GM21576 (cell line): ENCODE measurements around the gene PIH1D1.
A peak's percentile ranks its signal among the peaks of the same experiment; 100 is the strongest.
"Not testable (repeated sequence)": the region's sequence is repeated elsewhere in the genome, so short reads cannot be mapped to it uniquely, and the experiment has no call there.

Experiments
- ATAC-seq: cut with Tn5 transposase; IDR thresholded peaks from one replicate; pipeline ENCODE4 v1.9.1; 2021; ENCODE audit warnings: mild to moderate bottlenecking, moderate library complexity; ENCODE audit not compliant: unreplicated experiment

The PIH1D1 gene

GRCh38 chr19:49481020-49481683 lies 29.5 kb upstream of the PIH1D1 start:
- ATAC-seq: no peak

DNA sequence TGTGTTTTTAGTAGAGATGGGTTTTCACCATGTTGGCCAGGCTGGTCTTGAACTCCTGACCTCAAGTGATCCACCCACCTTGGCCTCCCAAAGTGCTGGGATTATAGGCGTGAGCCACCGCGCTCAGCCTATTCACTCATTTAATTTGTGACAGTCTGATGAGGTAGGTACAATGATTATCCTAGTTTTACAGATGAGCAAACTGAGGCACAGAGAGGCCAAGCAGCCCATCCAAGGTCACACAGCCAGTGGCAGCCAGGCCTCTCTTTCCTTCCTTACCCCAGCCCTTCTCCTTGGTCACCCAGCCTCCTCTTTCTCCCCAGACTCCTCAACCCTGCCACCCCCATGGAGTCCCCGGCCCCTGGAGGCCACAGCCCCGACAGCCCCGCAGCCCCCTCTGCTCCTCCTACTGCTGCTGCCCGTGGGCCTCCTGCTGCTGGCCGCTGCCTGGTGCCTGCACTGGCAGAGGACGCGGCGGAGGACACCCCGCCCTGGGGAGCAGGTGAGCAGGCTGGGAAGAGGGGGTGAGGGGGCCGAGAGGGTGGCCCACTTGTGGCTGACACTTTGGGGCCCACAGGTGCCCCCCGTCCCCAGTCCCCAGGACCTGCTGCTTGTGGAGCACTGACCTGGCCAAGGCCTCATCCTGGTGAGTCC lies 28.5 kb upstream of the PIH1D1 start:
- ATAC-seq: no peak

- no peak for ATAC-seq
Observed at GRCh38 chr19:49475995-49476880, 24.6 kb upstream of the PIH1D1 start.

DNA sequence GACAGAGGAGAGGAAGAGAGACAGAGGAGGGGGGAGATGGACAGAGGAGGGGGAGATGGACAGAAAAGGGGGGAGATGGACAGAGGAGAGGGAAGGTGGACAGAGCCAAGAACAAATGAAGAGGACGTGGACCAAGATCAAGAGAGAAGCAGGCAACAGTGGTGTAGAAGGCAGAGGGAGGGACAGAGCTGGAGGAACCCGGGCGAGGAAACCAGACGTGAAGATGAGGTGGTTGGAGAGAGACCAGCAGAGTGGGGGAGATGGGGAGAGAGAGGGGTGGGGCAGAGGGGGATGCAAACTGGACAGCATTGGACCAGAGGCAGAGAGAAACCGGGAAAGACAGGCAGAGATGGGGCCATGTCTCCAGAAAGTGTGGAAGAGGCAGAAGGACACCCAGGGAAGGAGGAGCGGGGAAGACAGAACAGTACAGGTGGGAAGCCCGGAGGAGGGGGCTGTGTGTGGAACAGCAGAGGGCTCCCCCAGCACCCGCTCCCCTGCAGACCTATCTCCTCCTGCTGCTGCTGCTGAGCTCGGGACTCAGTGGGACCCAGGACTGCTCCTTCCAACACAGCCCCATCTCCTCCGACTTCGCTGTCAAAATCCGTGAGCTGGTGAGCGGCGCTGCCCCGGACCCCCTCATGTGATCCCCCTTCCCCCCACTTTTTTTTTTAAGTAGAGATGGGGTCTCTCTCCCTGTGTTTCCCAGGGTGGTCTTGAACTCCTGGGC lies 23.7 kb upstream of the PIH1D1 start:
- no peak for ATAC-seq

DNA sequence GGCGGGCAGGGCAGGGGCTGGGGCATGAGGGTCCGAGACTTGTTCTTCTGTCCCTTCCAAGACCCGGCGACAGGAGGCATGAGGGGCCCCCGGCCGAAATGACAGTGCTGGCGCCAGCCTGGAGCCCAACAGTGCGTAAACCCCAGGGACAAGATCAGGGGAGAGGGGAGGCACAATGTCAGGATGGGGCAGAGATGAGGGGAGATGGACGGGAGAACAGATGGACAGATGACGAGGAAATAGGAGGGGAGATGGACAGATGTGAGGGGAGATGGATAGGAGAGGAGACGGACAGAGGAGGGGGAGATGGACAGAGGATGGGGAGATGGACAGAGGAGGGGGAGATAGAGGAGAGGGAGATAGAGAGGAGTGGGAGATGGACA lies 22.9 kb upstream of the PIH1D1 start:
- ATAC-seq: no peak

DNA sequence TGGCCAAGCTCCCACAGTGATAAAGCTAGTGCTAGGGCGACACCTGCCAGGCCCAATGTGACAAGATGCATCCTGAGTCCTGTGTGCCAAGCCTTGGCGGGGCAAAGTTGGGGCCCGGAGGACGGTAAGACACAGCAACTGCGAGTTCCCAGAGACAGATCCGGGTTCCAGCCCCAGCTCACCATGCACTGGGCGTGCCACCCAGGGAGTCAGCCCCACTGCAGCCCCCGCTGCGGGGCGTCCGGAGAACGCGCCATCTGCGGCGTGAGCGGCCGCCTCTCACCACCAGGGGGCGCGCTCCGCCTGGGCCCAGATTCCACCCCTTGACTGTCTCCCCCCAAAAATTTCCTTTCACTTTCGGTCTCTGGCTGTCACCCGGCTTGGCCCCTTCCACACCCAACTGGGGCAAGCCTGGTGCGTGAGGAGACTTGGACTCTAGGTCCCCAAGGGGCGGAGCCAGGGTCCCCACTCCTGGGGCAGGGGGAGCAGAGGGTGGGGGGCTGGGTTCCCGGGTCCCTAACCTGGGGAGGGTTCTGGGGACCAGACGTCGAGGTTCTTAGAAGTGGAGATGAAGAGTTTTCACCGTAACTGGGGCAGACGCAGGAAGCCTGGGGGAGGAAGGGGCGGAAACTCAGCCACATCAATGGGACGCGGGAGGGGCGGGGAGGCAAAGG lies 22.4 kb upstream of the PIH1D1 start, which contains the start of gene FLT3LG:
FLT3LG (plus strand) TSS at position 348 of the 674 bp plus-strand sequence. CDS start 425 bp downstream, outside the sequence.
- ATAC-seq: no peak

DNA sequence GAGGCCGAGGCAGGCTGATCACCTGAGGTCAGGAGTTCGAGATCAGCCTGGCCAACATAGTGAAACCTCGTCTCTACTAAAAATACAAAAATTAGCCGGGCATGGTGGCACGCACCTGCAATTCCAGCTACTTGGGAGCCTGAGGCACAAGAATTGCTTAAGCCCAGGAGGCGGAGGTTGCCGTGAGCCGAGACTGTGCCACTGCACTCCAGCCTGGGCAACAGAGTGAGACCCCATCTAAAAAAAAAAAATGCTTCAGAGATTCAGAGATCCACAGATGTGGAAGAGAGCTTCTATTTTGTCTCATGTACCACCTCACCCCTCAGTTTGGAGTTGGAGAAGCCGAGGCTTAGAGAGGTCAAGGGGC lies 21.9 kb upstream of the PIH1D1 start:
- ATAC-seq: not testable (repeated sequence)

GRCh38 chr19:49472936-49473335 lies 21.3 kb upstream of the PIH1D1 start:
- ATAC-seq: no peak

DNA sequence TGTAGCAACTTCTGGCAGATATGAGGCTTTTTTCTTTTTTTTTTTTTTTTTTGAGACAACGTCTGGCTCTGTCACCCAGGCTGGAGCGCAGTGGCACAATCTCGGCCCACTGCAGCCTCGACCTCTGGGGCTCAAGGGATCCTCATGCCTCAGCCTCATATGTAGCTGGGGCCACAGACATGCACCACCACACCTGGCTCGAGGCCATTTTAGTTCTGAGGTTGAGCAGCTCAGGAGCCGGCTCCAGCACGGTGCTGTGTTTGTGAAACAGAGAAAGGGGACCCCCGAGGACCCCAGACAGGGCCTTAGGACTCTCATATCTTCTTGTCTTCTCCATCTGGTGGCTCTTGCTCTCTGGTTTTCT lies 19.0 kb upstream of the PIH1D1 start:
- ATAC-seq: no peak

DNA sequence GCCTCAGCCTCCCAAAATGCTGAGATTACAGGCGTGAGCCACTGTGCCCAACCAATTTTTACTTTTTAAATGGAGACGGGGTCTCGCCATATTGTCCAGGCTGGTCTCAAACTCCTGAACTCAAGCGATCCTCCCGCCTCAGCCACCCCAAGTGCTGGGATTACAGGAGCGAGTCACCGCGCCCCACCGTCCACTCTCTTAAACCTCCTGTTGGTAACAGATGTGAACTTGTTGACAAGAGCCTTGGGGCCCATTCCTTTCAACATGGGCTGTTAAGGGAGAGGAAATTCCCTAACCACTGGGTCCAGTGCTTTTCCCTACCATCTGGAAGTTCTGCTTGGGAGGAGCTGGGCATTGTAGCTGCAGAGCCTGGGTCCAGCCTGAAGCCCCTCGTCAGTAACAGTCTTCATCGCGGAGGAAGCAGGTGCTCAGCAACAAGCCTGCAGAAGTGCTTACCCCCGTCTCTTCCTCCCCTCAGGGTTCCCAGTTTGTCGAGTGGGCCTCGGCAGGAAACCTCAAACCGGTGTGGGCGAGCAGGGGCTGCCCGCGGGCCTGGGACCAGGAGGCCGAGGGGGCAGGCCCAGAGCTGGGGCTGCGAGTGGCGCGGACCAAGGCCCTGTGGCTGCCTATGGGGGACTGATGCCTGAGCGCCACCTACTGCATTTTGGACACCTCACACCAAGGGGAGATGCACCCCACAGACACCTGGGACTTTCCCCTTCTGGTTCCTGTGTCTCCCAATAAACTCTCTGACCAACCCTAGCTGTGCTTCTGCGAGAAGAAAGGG lies 18.4 kb upstream of the PIH1D1 start:
- peak; percentile 35 for ATAC-seq

DNA sequence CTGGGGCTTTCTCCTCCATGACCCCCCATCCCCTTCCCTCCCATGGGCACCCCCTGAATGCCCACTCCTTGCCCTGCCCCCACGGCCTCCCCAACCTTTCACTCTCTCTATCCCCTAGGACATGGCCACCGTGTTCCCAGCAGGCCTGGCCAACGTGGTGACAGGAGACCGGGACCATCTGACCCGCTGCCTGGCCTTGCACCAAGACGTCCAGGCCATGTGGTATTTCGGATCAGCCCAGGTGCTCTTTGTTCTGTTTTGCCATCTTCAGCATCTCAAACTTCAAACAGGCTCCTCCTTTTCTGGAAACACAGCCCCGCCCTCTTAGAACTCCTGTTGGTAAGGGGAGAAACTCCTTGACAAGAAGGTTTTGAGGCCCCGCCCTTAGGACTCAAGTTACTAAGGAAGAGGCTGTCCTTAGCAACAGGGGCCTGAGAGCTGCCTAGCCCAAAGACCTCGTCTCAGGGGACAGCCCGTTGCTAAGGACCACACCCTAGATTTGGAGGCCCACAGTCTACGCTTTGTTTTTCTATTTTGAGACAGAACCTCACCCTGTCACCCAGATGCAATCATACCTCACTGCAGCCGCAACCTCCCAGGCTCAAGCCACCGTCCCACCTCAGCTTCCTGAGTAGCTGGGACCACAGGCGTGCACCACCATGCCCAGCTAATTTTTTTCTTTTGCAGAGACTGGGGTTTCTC lies 17.3 kb upstream of the PIH1D1 start:
- ATAC-seq: peak; percentile 63

DNA sequence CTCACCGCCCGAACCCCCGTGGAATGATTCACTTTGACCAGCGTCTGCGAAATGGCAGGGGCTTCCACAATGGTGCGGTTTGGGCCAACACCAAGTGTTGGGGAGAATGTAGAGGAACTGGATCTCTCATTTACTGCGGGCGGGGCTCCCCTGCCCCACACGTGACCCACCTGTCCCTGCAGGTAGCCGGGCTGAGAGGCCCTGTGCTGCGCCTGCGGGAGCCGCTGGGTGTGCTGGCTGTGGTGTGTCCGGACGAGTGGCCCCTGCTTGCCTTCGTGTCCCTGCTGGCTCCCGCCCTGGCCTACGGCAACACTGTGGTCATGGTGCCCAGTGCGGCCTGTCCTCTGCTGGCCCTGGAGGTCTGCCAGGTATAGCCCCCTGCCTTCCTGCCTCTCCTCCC lies 16.6 kb upstream of the PIH1D1 start:
- no peak for ATAC-seq

- no peak for ATAC-seq
Observed at GRCh38 chr19:49465371-49465770, 13.8 kb upstream of the PIH1D1 start.

DNA sequence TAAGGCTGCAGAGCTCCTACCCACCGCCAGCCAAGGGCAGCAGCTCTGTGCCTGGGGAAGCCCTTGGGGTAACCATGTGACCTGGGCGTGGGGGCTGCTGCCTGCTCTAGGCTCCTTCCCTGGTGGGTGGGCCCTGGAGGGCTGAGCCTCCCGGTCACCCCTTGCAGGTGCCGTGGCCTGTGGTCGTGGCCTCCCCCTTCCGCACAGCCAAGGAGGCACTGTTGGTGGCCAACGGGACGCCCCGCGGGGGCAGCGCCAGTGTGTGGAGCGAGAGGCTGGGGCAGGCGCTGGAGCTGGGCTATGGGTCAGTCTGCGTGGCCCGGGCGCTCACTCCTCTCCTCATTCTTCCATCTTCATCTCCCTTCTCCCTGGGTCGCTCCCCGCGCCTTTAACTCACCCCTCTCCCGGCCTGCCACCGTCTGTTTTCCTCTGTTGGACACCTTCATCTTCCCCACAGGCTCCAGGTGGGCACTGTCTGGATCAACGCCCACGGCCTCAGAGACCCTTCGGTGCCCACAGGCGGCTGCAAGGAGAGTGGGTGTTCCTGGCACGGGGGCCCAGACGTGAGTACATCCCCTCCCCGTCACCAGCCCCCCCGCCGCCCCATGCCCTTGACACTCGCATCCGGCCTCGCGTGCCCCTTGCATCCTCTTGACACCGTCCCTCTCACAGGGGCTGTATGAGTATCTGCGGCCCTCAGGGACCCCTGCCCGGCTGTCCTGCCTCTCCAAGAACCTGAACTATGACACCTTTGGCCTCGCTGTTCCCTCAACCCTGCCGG lies 12.5 kb upstream of the PIH1D1 start:
- ATAC-seq: no peak

- no peak for ATAC-seq
Observed at GRCh38 chr19:49462492-49462891, 10.9 kb upstream of the PIH1D1 start.

DNA sequence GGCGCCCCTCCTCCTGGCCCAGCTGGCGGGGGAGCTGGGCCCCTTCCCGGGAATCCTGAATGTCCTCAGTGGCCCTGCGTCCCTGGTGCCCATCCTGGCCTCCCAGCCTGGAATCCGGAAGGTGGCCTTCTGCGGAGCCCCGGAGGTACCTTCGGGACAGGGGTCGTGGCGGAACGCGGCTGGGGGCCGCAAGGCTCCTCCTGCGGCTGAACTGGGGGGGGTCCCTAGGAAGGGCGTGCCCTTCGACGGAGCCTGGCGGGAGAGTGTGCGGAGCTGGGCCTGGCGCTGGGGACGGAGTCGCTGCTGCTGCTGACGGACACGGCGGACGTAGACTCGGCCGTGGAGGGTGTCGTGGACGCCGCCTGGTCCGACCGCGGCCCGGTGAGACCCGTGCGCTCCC lies 10.0 kb upstream of the PIH1D1 start:
- ATAC-seq: no peak

- not testable (repeated sequence) for ATAC-seq
Observed at GRCh38 chr19:49461130-49461529, 9.5 kb upstream of the PIH1D1 start.

GRCh38 chr19:49459388-49459787 lies 7.8 kb upstream of the PIH1D1 start:
- ATAC-seq: no peak

- no peak for ATAC-seq
Observed at GRCh38 chr19:49458567-49458903, 6.9 kb upstream of the PIH1D1 start.
